SK-N-SH (cell line): ENCODE measurements around the gene RCOR1. TPM values are rescaled to one million over a fixed set of nuclear protein-coding genes. Genes with fewer than 3 reads are reported as not detected.

Experiments
- CTCF ChIA-PET: fragments of 300-600, 350-600 bp; formaldehyde crosslinking; extraction: SDS; loops from one replicate; lab custom pipeline; 2021; lab: Yijun Ruan, JAX
- POLR2A ChIA-PET: fragments of 350-600 bp; sonication (Branson Sonifier 250); formaldehyde crosslinking; extraction: SDS; loops from one replicate; lab custom pipeline; 2020; ENCODE audit warnings: antibody characterized with exemption, inconsistent platforms; lab: Yijun Ruan, JAX
- DNase-seq: peaks from one replicate; pipeline ENCODE4 v3.0.0; 2012
- H2AFZ ChIP-seq: fragments of 200-600 bp; sonication (generic); 2 replicates; pipeline ENCODE4 v1.8.1; 2016; ENCODE audit warnings: antibody characterized with exemption, mild to moderate bottlenecking, low read depth
- H3F3A ChIP-seq: fragments of 200-600 bp; sonication (generic); replicated peaks from 2 replicates; pipeline ENCODE3; 2016; ENCODE audit warnings: antibody characterized with exemption, mild to moderate bottlenecking; ENCODE audit not compliant: insufficient read depth
- H3K27ac ChIP-seq, 2 experiments: fragments of 200-500 bp in 1 of 2; fragments of 200-600 bp in 1 of 2; sonication (Bioruptor generic) in 1 of 2; sonication (generic), shearing (Covaris generic) in 1 of 2; 2 replicates each; pipeline versions ENCODE4 v1.5.1 to v1.6.1; 2014 to 2016; ENCODE audit warnings: low read depth in 2 of 2, inconsistent platforms in 1 of 2, low read length in 1 of 2, mild to moderate bottlenecking in 1 of 2, mixed read lengths in 1 of 2
- H3K27me3 ChIP-seq: fragments of 200-600 bp; sonication (generic), shearing (Covaris generic); 2 replicates; pipeline ENCODE4 v1.6.1; 2016; ENCODE audit warnings: mixed run types; ENCODE audit not compliant: insufficient read depth
- H3K36me3 ChIP-seq, 2 experiments: fragments of 200-500 bp in 1 of 2; fragments of 200-600 bp in 1 of 2; sonication (Bioruptor generic) in 1 of 2; sonication (generic) in 1 of 2; replicated peaks in 1 of 2; 2 replicates each; pipeline versions ENCODE3 to v1.5.1; 2014 to 2016; ENCODE audit warnings: low read length in 1 of 2, mild to moderate bottlenecking in 1 of 2; ENCODE audit not compliant: insufficient read depth in 2 of 2, control insufficient read depth in 1 of 2
- H3K4me1 ChIP-seq, 2 experiments: fragments of 200-500 bp in 1 of 2; fragments of 200-600 bp in 1 of 2; sonication (Bioruptor generic) in 1 of 2; sonication (generic), shearing (Covaris generic) in 1 of 2; 2 replicates each; pipeline versions ENCODE4 v1.5.1 to v1.6.1; 2014 to 2016; ENCODE audit warnings: low read depth in 1 of 2, low read length in 1 of 2, mixed run types in 1 of 2; ENCODE audit not compliant: insufficient read depth in 2 of 2, control insufficient read depth in 1 of 2
- H3K4me2 ChIP-seq: fragments of 200-600 bp; sonication (generic), shearing (Covaris generic); 2 replicates; pipeline ENCODE4 v1.6.1; 2017; ENCODE audit warnings: mixed run types
- H3K4me3 ChIP-seq, 2 experiments: fragments of 200-500 bp in 1 of 2; fragments of 200-600 bp in 1 of 2; sonication (Bioruptor generic) in 1 of 2; sonication (generic), shearing (Covaris generic) in 1 of 2; 2 replicates each; pipeline versions ENCODE4 v1.5.1 to v1.8.1; 2014 to 2016; ENCODE audit warnings: low read depth in 2 of 2, inconsistent platforms in 1 of 2, low read length in 1 of 2, mild to moderate bottlenecking in 1 of 2, mixed read lengths in 1 of 2, moderate library complexity in 1 of 2
- H3K79me2 ChIP-seq: fragments of 200-600 bp; sonication (generic); 2 replicates; pipeline ENCODE4 v1.8.1; 2017; ENCODE audit warnings: mild to moderate bottlenecking; ENCODE audit not compliant: insufficient read depth
- H3K9ac ChIP-seq: fragments of 200-600 bp; sonication (generic); 2 replicates; pipeline ENCODE4 v1.6.1; 2017; ENCODE audit warnings: mixed run types
- H3K9me2 ChIP-seq: fragments of 200-600 bp; sonication (generic); 2 replicates; pipeline ENCODE4 v1.6.1; 2017; ENCODE audit warnings: mixed run types
- H3K9me3 ChIP-seq: fragments of 200-600 bp; sonication (generic); 2 replicates; pipeline ENCODE4 v1.6.1; 2017; ENCODE audit warnings: mixed run types, mild to moderate bottlenecking, moderate library complexity
- H4K20me1 ChIP-seq: fragments of 200-600 bp; sonication (generic); 2 replicates; pipeline ENCODE4 v1.6.1; 2017; ENCODE audit warnings: mild to moderate bottlenecking, mixed run types; ENCODE audit not compliant: insufficient read depth
- ELF1 ChIP-seq: IDR thresholded peaks from 2 replicates; pipeline ENCODE4 v1.4.0; 2012
- EZH2phosphoT487 ChIP-seq: fragments of 200-600 bp; sonication (generic); IDR thresholded peaks from 2 replicates; pipeline ENCODE4 v1.6.1; 2017; ENCODE audit warnings: low read depth, mixed run types, mild to moderate bottlenecking, antibody characterized with exemption, moderate library complexity, borderline replicate concordance
- FOSL2 ChIP-seq: IDR thresholded peaks from 2 replicates; pipeline ENCODE4 v1.4.0; 2012; ENCODE audit warnings: low read depth, mild to moderate bottlenecking, moderate library complexity, borderline replicate concordance
- GATA2 ChIP-seq: sonication (generic); formaldehyde crosslinking; IDR thresholded peaks from 2 replicates; pipeline ENCODE4 v1.5.0; 2020; ENCODE audit warnings: mild to moderate bottlenecking, missing genetic modification reagents
- MEF2A ChIP-seq: IDR thresholded peaks from 2 replicates; pipeline ENCODE4 v1.4.0; 2012; ENCODE audit warnings: low read depth, borderline replicate concordance
- NFIC ChIP-seq: IDR thresholded peaks from 2 replicates; pipeline ENCODE4 v1.4.0; 2012; ENCODE audit warnings: borderline replicate concordance
- POLR2AphosphoS5 ChIP-seq: IDR thresholded peaks from 2 replicates; pipeline ENCODE4 v1.6.1; 2012; ENCODE audit warnings: low read depth, low read length
- RCOR1 ChIP-seq: fragments of 150-350 bp; IDR thresholded peaks from 2 replicates; pipeline ENCODE4 v1.6.1; 2017; ENCODE audit warnings: antibody characterized with exemption, low read length
- RFX5 ChIP-seq: IDR thresholded peaks from 2 replicates; pipeline ENCODE4 v1.6.1; 2012; ENCODE audit warnings: mild to moderate bottlenecking, improper control_type of control experiment, low read length
- RXRA ChIP-seq: IDR thresholded peaks from 2 replicates; pipeline ENCODE4 v1.4.0; 2012; ENCODE audit warnings: low read depth, mild to moderate bottlenecking, borderline replicate concordance
- WGBS: methylation state at CpG from one replicate; pipeline ENCODE4 v1.1.6; 2017; ENCODE audit warnings: low lambda C conversion rate; 5-methylcytosine and 5-hydroxymethylcytosine counted together
- polyA plus RNA-seq, 3 experiments: library from polyadenylated mRNA; depleted of rRNA; stranded (reverse); fragments of >200 nt; gene quantifications; 2 replicates each; pipeline ENCODE4 v1.2.3, GENCODE V29; 2012
- TF ChIP-seq, protein P1 (sequence below): fragments of 150-350 bp; IDR thresholded peaks from 2 replicates; pipeline ENCODE4 v1.6.1; 2016; ENCODE audit warnings: mild to moderate bottlenecking, low read depth, low read length
- TF ChIP-seq, protein P2 (sequence below): IDR thresholded peaks from 2 replicates; pipeline ENCODE4 v1.4.0; 2012; ENCODE audit warnings: low read depth, borderline replicate concordance

RCOR1 gene
- polyA plus RNA-seq, 1 of the 3 experiments (the other 2 are of a cell fraction) = 8.5 TPM

DNA sequence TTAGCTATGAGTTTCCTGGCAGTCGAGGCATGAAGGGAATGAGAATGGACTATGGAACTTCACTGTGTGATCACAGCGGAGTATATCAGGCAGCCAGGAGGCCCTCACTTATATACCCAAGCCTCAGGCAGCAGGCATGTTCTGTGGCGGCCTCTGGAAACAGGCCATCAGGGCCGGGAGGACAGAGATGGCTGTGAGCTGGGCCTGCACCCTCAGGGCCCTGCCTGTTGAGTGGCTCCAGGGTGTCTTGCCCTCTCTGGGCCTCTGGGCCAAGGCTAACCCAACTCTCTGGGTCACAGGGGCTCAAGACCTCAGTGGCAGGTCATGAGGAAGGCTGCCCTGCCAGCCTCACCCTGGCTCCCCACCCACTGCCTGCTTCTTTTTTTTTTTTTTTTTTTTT, 33.9 kb upstream of the RCOR1 start:
- no peaks in the 10 kb centered on the region for H3K4me1 ChIP-seq
- H3K9me2 ChIP-seq = no peaks in the 10 kb centered on the region
- POLR2A ChIA-PET = no interaction called here
- DNase-seq = peak; percentile 18
- H3K4me3 ChIP-seq = no peak overlapping the region
- H3K36me3 ChIP-seq = no peaks in the 10 kb centered on the region
- WGBS = 83% methylated on average over 4 of the region's 4 CpGs
- no peaks in the 10 kb centered on the region for H3K9me3 ChIP-seq
- no peaks in the 10 kb centered on the region for H4K20me1 ChIP-seq
- H3K4me2 ChIP-seq = no peak overlapping the region
- H3K27ac ChIP-seq = no peak overlapping the region
- H3F3A ChIP-seq = no peaks in the 10 kb centered on the region
- no peak overlapping the region for H3K9ac ChIP-seq
- TF ChIP-seq ELF1 (no peak), RCOR1 (no peak)
- CTCF ChIA-PET = interaction anchor here (1.1 to 2.0 kb wide), 3 partner anchors 12 to 136 kb away, joined by 3 to 5 read pairs (median 4); no protein-coding TSS in a partner anchor
- H3K27me3 ChIP-seq = no peaks in the 10 kb centered on the region
- H3K79me2 ChIP-seq = no peaks in the 10 kb centered on the region
- H2AFZ ChIP-seq = no peak overlapping the region

DNA sequence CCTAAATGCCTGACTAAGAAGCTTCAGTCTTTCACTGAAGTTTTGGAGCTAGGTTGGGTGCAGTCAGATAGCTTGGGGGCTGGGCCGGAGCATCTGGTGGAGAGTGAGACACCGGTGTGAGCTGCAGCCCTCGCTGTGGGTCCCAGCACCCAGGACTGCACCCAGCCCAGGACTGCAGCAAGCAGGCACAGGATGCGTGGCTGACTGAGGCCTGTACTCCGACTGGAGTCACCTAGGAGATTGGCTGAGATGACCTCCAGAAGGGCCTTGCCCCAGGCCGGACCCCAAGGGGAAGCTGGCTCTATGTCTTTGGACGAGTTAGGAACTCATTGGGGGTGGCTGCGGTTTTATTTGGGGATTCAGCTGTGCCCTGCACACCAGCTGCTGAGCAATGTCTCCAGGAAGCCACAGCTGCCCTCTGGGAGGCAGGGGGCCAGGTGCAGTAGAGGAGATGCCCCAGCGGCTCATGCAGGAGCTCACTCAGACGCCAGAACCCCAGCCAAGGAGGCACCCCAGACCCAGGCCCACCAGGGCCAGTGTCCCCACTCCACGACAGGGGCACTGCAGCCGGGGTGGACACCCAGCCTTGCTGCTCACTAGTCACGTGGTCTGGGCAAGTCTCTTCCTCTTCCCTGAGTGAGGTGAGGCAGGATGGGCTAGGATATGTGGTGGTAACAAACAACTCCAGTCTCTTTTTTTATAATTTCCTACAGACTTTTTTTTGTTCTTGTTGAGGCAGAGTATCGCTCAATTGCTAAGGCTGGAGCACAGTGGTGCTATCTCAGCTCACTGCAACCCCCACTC, 31.8 kb upstream of the RCOR1 start:
- POLR2A ChIA-PET = no interaction called here
- no peaks in the 10 kb centered on the region for H3K27me3 ChIP-seq
- H3K4me1 ChIP-seq = no peaks in the 10 kb centered on the region
- H3F3A ChIP-seq = no peaks in the 10 kb centered on the region
- H3K4me3 ChIP-seq = no peak overlapping the region
- CTCF ChIA-PET = interaction anchor here (0.9 to 2.1 kb wide), 5 partner anchors 18 to 134 kb away, joined by 3 to 5 read pairs (median 4); no protein-coding TSS in a partner anchor
- H2AFZ ChIP-seq = no peak overlapping the region
- H3K4me2 ChIP-seq = no peak overlapping the region
- no peak overlapping the region for H3K27ac ChIP-seq
- H3K9ac ChIP-seq = no peak overlapping the region
- H3K9me3 ChIP-seq = no peaks in the 10 kb centered on the region
- no peaks in the 10 kb centered on the region for H3K36me3 ChIP-seq
- peak; percentile 22 for DNase-seq
- H3K9me2 ChIP-seq = no peaks in the 10 kb centered on the region
- H3K79me2 ChIP-seq = no peaks in the 10 kb centered on the region
- no peak for TF ChIP-seq FOSL2
- TF ChIP-seq EZH2phosphoT487 = no peak
- no peak for TF ChIP-seq NFIC
- no peak for TF ChIP-seq MEF2A
- TF ChIP-seq RXRA = no peak
- no peak for TF ChIP-seq POLR2AphosphoS5
- TF ChIP-seq, protein P1, sequence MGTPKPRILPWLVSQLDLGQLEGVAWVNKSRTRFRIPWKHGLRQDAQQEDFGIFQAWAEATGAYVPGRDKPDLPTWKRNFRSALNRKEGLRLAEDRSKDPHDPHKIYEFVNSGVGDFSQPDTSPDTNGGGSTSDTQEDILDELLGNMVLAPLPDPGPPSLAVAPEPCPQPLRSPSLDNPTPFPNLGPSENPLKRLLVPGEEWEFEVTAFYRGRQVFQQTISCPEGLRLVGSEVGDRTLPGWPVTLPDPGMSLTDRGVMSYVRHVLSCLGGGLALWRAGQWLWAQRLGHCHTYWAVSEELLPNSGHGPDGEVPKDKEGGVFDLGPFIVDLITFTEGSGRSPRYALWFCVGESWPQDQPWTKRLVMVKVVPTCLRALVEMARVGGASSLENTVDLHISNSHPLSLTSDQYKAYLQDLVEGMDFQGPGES = no peak
- no peak for TF ChIP-seq RFX5
- no peak for TF ChIP-seq ELF1
- no peak for TF ChIP-seq GATA2 (CRISPR knock-in tag)
- TF ChIP-seq, protein P2, sequence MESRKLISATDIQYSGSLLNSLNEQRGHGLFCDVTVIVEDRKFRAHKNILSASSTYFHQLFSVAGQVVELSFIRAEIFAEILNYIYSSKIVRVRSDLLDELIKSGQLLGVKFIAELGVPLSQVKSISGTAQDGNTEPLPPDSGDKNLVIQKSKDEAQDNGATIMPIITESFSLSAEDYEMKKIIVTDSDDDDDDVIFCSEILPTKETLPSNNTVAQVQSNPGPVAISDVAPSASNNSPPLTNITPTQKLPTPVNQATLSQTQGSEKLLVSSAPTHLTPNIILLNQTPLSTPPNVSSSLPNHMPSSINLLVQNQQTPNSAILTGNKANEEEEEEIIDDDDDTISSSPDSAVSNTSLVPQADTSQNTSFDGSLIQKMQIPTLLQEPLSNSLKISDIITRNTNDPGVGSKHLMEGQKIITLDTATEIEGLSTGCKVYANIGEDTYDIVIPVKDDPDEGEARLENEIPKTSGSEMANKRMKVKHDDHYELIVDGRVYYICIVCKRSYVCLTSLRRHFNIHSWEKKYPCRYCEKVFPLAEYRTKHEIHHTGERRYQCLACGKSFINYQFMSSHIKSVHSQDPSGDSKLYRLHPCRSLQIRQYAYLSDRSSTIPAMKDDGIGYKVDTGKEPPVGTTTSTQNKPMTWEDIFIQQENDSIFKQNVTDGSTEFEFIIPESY = no peak
- WGBS = 63% methylated on average over 10 of the region's 14 CpGs
- no peaks in the 10 kb centered on the region for H4K20me1 ChIP-seq
